ENCODE results near the gene CTAGE9.

DNA sequence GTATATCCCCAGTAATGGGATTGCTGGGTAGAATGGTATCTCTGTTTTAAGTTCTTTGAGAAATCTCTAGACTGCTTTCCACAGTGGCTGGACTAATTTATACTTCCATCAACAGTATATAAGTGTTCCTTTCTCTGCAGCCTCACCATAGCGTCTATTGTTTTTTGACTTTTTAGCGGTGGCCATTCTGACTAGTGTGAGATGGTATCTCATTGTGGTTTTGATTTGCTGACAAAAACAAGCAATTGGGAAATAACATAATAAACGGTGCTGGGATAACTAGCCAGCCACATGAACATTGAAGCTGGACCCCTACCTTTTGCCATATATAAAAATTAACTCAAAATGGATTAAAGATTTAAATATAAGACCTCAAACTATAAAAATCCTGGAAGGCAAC, 23.8 kb downstream of the CTAGE9 start:
- TF ChIP-seq TAF1 (IDR thresholded peaks at IDR 0.05; ENCODE audit: low read depth) (no peak), EZH2 (IDR thresholded peaks at IDR 0.05; ENCODE audit: borderline replicate concordance, insufficient read depth, low read length, poor library complexity, severe bottlenecking) (no peak), POLR2AphosphoS5 (IDR thresholded peaks at IDR 0.05) (no peak), EP300 (conservative IDR thresholded peaks at IDR 0.05; ENCODE audit: poor library complexity, severe bottlenecking) (no peak), RAD21 (conservative IDR thresholded peaks at IDR 0.05) (no peak), REST (IDR thresholded peaks at IDR 0.05; ENCODE audit: borderline replicate concordance) (no peak), SMC3 (conservative IDR thresholded peaks at IDR 0.05; ENCODE audit: poor library complexity) (no peak)
- TF ChIP-seq, protein P1, sequence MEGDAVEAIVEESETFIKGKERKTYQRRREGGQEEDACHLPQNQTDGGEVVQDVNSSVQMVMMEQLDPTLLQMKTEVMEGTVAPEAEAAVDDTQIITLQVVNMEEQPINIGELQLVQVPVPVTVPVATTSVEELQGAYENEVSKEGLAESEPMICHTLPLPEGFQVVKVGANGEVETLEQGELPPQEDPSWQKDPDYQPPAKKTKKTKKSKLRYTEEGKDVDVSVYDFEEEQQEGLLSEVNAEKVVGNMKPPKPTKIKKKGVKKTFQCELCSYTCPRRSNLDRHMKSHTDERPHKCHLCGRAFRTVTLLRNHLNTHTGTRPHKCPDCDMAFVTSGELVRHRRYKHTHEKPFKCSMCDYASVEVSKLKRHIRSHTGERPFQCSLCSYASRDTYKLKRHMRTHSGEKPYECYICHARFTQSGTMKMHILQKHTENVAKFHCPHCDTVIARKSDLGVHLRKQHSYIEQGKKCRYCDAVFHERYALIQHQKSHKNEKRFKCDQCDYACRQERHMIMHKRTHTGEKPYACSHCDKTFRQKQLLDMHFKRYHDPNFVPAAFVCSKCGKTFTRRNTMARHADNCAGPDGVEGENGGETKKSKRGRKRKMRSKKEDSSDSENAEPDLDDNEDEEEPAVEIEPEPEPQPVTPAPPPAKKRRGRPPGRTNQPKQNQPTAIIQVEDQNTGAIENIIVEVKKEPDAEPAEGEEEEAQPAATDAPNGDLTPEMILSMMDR (IDR thresholded peaks at IDR 0.05; ENCODE audit: poor library complexity, severe bottlenecking), result no peak
